Suppressor macrophage (primary cell): ENCODE measurements around the gene GPR63.
A peak's percentile ranks its signal among the peaks of the same experiment; 100 is the strongest.
"Not testable (repeated sequence)": the region's sequence is repeated elsewhere in the genome, so short reads cannot be mapped to it uniquely, and the experiment has no call there.

Experiments
- DNase-seq, 4 experiments: peaks; one replicate each; pipeline ENCODE4 v3.0.0-alpha.2; 2020 to 2022
- total RNA-seq, 17 experiments: gene quantifications; one replicate each; lab custom pipeline; 2026; ENCODE audit warnings: mixed read lengths in 6 of 17, inconsistent platforms in 3 of 17; lab: John Stamatoyannopoulos, UW

The GPR63 gene
- 0 to 2.9 (median 0.25) reads per million in 17 experiments for total RNA-seq

- DNase-seq: peak; percentile 34 to 74 (median 60)
These were observed at the start of gene GPR63 for GRCh38 chr6:96837081-96837971. TSS of gene GPR63 (minus strand) at chr6:96837477. CDS start at chr6:96799731, 37,746 bp downstream.

DNA sequence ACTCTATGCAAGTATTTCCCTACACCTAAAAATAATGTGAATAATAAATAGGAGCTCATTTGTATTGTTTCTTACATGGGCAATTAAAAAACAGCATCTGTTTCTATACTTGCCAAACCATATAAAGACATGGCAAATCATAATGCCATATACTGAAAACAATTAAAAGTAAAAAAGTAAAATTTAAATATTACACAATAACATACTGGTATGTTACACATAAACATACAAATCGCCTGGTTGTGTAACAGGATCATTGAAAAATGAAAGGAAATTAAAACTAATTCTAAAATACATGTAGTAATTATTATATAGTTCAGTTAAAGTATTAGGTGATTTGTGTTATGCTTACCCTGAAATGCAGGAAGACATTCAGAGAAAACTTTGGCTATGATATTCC is 49.2 kb upstream of the GPR63 start:
- DNase-seq: no peak

DNA sequence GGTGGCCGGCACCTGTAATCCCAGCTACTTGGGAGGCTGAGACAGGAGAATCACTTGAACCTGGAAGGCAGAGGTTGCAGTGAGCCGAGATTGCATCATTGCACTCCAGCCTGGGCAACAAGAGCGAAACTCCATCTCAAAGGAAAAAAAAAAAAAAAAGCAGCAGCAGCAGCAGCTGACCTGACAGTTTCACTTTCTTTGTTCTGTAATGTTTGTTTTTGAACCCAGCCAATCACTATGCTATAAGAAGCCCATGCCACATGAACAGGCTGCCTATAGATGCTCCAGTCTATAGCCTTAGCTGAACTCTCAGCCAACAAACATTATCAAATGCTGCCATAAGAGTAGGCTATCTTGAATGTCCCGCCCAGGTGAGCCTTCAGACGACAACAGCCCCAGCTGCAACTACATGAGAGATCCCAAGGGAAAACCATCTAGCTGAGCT is 47.9 kb upstream of the GPR63 start:
- DNase-seq: not testable (repeated sequence)

GRCh38 chr6:96878143-96878542 is 40.9 kb upstream of the GPR63 start:
- no peak for DNase-seq

DNA sequence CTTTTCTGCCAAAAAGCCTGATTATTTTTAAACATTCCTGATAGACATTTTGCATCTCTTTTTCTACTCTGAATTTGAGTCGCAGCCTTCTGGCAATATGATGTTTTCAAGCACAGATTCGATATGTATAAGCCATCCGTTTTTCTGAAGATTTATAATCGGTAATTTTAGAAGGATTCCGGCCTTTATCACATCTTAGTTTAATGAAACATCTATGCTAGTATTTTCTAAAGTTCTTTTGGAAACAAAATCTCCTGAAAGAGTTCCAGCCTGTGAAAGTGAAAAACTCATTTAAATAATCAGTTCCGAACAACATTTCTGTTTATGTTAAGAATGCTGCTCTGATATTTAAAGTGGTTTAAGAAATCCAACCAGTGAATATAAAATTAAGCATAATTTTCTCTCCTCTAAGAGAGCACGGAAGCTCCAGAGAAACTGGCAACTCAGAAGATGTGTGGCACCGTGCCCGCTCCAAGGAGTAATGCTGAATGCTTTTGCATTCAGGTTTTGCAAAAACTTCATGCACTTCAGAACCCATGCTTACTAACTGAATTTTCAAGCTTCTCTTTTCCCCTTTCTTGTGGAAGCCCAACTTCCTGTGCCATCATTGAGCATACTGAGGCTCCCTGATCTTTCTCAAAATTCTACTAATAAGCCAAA is 39.7 kb upstream of the GPR63 start:
- no peak for DNase-seq

- DNase-seq: no peak
These were observed 35.7 kb upstream of the GPR63 start for GRCh38 chr6:96872976-96873375.

DNA sequence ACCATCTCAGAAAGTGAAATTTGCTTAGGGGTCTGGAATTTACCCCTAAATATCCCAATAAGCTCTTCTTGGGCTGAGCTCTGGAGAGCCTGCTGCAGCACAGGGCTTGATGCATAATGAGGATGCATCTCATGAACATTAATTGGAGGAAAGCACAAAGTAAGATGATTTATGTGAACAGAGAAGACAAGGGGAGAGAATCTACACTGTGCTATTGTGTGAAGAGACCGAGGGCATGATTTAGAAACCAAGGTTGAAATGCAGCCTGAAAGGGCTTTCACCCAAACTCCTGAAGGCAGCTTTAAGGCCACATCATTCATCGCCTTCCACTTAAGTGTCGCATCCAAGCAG is 27.8 kb upstream of the GPR63 start:
- DNase-seq: no peak

GRCh38 chr6:96864216-96865054 is 27.2 kb upstream of the GPR63 start:
- no peak for DNase-seq

DNA sequence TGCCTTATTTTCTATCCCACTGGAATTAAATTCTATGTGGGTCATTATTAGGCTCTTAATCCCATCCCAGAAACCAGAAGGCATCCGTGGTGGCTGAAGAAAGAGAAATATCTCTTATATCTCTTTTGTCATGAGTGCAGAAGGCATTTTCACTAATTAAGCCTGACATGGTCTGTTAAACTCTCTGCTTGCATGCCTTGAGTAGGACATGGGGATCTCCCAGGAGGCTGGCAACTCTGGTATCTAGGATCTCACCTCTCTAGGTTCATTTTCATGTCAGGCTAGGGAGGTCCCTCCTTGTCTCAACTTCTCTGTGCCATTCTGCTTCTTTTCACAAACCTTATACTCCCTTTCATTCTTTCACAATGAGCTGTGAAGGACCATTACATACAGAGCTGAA is 25.3 kb upstream of the GPR63 start:
- DNase-seq: no peak

GRCh38 chr6:96861588-96861987 is 24.3 kb upstream of the GPR63 start:
- no peak for DNase-seq

- DNase-seq: no peak
These were observed 19.6 kb upstream of the GPR63 start for GRCh38 chr6:96856856-96857255.

- DNase-seq: no peak
These were observed 15.8 kb upstream of the GPR63 start for GRCh38 chr6:96853083-96853482.

DNA sequence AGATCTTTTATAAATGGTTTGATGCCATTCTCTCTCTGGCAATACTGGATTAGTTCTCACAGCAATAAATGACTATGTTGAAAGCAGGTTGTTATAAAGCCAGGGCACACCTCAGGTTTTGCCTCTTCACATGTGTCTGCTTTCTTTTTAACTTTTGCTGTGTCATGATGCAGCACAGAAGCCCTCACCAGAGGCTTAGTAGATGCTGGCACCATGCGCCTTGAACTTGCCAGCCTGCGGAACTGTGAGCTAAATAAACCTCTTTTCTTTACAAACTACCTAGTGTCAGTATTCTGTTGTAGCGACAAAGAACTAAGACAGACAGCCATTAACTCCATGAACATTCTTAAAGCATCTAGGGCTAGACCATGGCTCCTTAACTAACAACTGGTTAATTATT is 15.3 kb upstream of the GPR63 start:
- no peak for DNase-seq

- DNase-seq: no peak
These were observed 14.6 kb upstream of the GPR63 start for GRCh38 chr6:96851858-96852257.

DNA sequence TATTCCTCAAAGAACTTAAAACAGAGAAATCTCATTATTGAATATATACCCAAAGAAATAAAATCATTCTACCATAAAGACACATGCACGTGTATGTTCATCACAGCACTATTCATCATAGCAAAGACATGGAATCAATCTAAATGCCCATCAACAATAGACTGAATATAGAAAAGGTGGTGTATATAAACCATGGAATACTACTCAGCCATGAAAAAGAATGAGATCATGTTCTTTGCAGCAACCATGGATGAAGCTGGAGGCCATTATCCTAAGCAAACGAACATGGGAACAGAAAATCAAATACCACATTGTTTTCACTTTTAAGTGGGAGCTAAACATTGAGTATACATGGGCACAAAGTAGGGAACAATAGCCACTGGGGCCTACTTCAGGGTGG is 12.3 kb upstream of the GPR63 start:
- DNase-seq: no peak

DNA sequence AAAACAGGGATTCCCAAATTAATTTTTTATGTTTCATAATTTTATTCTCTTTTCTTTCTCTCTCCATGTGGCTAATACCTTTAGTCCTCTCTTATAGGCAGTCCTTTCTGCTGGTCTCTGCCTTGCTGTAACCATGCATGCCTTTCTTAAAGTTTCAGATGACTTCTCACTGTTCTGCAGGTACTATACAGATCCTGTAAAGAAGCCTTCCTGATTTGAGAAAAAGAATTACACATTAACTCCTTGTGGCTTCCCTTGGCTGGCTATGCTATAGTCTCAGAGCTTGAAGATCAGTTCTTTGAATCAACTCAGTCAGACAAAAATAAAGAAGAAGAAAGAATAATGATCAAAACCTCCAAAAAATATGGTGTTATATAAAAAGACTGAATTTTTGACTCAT is 7.3 kb upstream of the GPR63 start:
- DNase-seq: no peak

DNA sequence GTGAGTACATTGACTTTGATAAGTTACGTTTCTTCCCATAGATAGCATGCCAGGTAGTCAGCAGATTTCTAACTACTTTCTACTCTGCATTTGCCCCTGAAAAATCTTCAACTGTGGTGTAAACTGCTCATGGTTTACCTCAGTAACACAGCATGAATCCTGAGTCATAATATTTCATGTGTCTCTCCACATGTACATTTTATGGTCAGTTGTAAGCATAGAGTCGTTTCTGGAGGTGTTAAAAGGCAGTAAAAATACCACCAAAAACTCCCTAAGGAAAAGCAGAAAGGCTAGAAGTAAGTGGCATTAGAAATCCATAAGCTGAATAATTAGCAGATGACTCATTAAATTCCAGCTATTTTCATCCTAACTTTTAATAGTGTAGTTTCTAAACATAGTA is 4.1 kb upstream of the GPR63 start:
- no peak for DNase-seq

- peak in 3 of 4 experiments; percentile 3 to 16 (median 9) for DNase-seq
These were observed 621 bp downstream of the GPR63 start for GRCh38 chr6:96836631-96837080.

DNA sequence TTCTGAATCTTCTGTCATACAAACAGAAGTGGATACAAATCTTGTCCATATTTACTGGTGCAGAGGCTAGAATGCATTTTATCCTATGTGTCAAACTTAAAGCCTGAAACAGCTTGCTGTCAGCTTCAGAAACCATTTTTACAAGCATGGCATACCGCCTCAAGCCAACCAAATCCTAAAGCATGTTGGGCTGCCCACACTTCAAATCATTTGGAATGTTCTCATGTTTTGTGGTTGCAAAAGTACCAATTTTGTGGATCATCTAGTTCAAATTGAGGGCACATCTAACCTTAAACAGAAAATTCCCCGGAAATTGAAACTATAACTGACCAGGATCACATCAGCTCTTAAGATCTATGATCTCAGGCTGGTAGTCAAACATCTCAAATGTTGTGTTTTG is 3.2 kb downstream of the GPR63 start:
- no peak for DNase-seq

DNA sequence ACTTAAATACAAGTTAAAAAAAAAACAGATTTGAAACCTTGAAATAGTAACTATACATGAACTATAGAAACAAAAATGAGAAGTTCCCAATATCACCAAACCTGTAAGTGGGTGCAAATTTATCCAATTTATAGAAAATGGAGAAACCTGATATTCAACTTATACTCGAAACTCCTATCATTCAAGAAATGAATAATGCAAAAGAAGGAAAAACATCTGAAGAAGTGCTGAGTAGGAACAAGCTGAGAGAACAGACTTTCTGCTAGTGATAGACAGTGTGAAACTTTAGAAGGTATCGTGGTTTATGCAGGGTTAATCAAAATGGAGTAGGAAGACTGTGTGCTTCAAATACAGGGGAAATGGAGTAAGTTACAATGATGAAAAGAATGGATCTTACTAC is 4.5 kb downstream of the GPR63 start:
- no peak for DNase-seq

DNA sequence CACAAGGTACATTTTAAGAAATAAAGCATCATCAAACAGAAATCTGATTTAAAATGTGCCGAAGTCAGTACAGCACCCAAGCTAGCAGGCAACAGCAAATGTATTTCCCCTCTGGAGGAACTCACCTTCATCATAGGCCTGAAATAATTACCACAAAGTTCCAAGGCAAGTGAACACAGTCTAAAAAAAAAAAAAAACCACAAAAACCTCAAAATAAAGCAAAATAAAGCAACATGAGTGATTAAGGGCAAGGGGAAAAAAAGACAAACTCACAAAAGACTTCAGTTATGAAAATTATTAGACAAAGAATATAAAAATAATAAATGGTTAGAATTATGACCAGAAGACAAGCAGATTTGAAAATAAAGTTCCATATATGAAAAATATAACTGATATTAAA is 10.4 kb downstream of the GPR63 start:
- no peak for DNase-seq

DNA sequence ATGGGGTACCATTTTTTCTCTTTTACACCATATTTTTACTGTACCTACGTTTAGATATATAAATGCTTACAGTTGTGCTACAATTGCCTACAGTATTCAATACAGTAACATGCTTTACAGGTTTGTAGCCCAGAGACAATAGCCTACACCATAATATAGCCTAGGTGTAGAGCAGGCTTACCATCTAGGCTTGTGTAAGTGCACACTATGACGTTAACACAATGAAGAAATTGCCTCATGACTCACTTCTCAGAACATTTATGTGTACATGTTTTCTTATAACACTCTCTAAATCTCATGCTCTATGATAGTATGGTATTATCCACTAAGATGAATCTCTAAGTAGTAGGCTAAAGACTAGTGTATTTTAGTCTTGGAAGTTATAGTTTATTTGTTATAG is 13.5 kb downstream of the GPR63 start:
- DNase-seq: no peak

- no peak for DNase-seq
These were observed 16.2 kb downstream of the GPR63 start for GRCh38 chr6:96821034-96821433.
